PC-9 (cell line): ENCODE data around the gene UMAD1.

Experiments
- CTCF ChIP-seq: fragments of 200-600 bp; sonication (generic); conservative IDR thresholded peaks from 2 replicates; pipeline ENCODE4 v1.6.1; 2017; ENCODE audit warnings: mixed run types, antibody characterized with exemption, mild to moderate bottlenecking, moderate library complexity
- EZH2 ChIP-seq: fragments of 200-600 bp; sonication (generic); IDR thresholded peaks from 2 replicates; pipeline ENCODE4 v1.8.0; 2017; ENCODE audit warnings: antibody characterized with exemption, low read depth

- TF ChIP-seq CTCF: no peak
- no peak for TF ChIP-seq EZH2
Measured at GRCh38 chr7:7808156-7808555, 167.6 kb downstream of the UMAD1 start.
